ENCODE data around the gene UCP2. TPM values are rescaled to one million over a fixed set of nuclear protein-coding genes. Genes with fewer than 3 reads are reported as not detected.

The UCP2 gene
- total RNA-seq, 6 donors from 2014 or later: 76.5 to 118 (median 98.3) TPM

DNA sequence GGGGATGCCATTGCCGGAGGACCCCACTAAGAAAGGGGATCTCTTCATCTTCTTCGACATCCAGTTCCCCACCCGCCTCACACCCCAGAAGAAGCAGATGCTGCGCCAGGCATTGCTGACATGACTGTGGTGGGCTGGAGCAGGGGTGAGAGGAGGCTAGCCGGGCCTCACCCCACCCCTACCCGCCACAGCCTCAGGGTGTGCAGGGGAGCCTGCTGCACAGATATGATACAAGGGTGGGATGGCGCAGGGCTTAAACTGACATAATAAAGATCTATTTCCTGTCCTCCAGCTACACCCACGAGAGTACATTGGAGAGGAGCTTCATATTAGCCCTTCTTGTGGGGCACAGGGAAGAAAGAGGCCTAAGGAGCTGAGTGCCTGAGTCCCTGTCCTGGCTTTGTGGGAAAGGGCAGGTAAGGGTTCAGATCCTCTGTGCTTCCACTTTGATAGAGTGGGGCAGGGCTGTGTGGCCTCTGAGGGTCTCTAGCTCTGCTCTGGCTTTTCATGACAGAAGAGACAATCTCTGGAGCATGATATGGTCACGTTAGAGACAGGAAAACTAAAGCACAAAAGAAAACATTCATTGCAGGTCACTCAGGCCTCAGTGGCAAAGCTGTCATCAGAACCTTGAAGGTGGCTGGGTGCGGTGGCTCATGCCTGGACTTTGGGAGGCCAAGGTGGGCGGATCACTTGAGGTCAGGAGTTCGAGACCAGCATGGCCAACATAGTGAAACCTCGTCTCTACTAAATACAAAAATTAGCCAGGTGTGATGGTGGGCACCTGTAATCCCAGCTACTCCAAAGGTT is 12.4 kb downstream of the UCP2 start:
- H3K9me3 ChIP-seq: no peaks in the 10 kb centered on the region
- H3K27me3 ChIP-seq: no peaks in the 10 kb centered on the region
- H3K4me1 ChIP-seq: peaks cover 9 to 17% (median 15%) of the 10 kb centered on the region in 4 donors
- H3K27ac ChIP-seq: no peak overlapping the region
- TF ChIP-seq POLR2A (IDR thresholded peaks at IDR 0.05): no peak
- TF ChIP-seq EP300 (IDR thresholded peaks at IDR 0.05): no peak
- no peak for TF ChIP-seq POLR2AphosphoS5 (IDR thresholded peaks at IDR 0.05)
- TF ChIP-seq, protein P1, sequence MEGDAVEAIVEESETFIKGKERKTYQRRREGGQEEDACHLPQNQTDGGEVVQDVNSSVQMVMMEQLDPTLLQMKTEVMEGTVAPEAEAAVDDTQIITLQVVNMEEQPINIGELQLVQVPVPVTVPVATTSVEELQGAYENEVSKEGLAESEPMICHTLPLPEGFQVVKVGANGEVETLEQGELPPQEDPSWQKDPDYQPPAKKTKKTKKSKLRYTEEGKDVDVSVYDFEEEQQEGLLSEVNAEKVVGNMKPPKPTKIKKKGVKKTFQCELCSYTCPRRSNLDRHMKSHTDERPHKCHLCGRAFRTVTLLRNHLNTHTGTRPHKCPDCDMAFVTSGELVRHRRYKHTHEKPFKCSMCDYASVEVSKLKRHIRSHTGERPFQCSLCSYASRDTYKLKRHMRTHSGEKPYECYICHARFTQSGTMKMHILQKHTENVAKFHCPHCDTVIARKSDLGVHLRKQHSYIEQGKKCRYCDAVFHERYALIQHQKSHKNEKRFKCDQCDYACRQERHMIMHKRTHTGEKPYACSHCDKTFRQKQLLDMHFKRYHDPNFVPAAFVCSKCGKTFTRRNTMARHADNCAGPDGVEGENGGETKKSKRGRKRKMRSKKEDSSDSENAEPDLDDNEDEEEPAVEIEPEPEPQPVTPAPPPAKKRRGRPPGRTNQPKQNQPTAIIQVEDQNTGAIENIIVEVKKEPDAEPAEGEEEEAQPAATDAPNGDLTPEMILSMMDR (IDR thresholded peaks at IDR 0.05): no peak
- no peak for ATAC-seq (ENCODE audit: low FRiP score in 2 of 2)
- no peak overlapping the region for H3K4me3 ChIP-seq
- 74 to 83% methylated on average over 13 of the region's 13 CpGs for WGBS, 2 donors
- H3K36me3 ChIP-seq: peaks cover under 1 to 9% (median 6%) of the 10 kb centered on the region in 4 donors
- DNase-seq: no peak

DNA sequence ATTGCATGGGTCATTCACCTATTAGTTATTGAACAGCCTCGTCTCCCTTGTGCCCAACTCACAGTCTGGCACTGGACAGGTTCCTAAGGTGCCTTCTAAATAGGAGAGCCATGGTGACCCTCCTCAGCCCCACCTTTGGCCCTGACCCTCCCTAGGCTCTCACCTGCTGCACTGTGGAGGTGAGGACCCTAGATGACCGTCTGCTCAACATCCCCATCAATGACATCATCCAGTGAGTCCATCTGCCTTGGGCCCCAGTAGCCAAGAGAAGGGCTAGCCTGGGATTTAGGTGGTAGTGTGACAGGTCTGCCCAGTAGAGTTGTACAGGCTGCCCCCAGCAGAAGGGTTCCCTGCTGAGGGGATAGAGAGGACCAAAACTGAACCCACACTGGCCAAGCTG is 13.6 kb downstream of the UCP2 start:
- H3K4me3 ChIP-seq: no peak overlapping the region
- DNase-seq (no peak), ATAC-seq (ENCODE audit: low FRiP score in 2 of 2) (no peak)
- 83 to 100% methylated on average over 1 to 2 of the region's 2 CpGs for WGBS, 2 donors
- no peak overlapping the region for H3K27ac ChIP-seq
- no peak for TF ChIP-seq POLR2A (IDR thresholded peaks at IDR 0.05)
- no peak for TF ChIP-seq POLR2AphosphoS5 (IDR thresholded peaks at IDR 0.05)
- TF ChIP-seq EP300 (IDR thresholded peaks at IDR 0.05): no peak
- TF ChIP-seq, protein P1 (IDR thresholded peaks at IDR 0.05): no peak
- peaks cover 12 to 18% (median 15%) of the 10 kb centered on the region in 4 donors for H3K4me1 ChIP-seq
- no peaks in the 10 kb centered on the region for H3K36me3 ChIP-seq
- H3K9me3 ChIP-seq: no peaks in the 10 kb centered on the region
- no peaks in the 10 kb centered on the region for H3K27me3 ChIP-seq

DNA sequence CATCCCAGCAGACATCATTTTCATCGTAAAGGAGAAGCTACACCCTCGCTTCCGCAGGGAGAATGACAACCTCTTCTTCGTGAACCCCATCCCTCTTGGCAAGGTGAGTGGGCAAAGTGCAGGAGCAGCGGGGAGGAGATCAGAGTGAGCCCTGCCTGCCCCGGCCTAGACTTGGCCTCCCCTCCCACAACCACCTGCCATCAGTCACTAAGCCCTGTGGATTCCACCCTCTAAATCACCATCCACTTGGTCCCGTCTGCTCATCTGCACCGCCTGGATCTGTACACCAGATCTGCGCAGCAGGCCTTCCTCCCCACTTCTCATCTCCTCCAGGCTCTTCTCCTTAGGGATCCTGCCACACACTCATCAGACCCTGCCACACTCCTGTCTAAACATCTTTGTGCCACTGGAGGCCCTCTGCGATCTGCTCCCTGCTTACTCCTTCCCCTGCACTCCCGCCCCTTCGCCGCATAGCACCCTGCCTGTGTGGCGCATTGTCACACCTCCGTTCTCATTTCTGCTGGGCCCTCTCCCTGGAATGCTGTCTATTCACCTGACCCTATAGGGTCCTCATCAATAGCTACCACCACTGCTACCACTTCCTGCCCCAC is 14.2 kb downstream of the UCP2 start:
- Histone ChIP-seq H3K27me3 (no peaks in the 10 kb centered on the region), H3K36me3 (no peaks in the 10 kb centered on the region), H3K27ac (no peak overlapping the region), H3K9me3 (no peaks in the 10 kb centered on the region), H3K4me3 (no peak overlapping the region), H3K4me1 (peaks cover 6 to 13% (median 9%) of the 10 kb centered on the region in 4 donors)
- no peak for TF ChIP-seq EP300 (IDR thresholded peaks at IDR 0.05)
- TF ChIP-seq POLR2AphosphoS5 (IDR thresholded peaks at IDR 0.05): no peak
- TF ChIP-seq POLR2A (IDR thresholded peaks at IDR 0.05): no peak
- TF ChIP-seq, protein P1 (IDR thresholded peaks at IDR 0.05): no peak
- no peak for ATAC-seq (ENCODE audit: low FRiP score in 2 of 2)
- no peak for DNase-seq
- WGBS, 2 donors: 85 to 93% methylated on average over 12 to 15 of the region's 15 CpGs

DNA sequence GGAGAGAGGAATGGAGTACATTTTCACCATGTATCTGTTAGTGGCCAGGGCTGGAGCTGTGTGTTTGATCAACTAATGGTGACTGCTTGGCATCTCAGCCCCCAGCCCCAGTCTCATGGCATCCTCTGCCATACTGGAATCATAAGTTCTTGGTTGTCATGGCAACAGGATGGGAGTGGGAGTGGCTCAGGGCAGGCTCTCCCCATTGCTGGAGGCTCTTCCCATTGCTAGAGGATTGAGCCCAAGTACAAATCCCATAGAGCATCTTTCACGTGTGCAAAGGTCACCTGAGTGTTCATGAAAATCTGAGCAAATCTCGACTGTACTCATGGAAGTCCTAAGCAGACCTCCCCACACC is 16.9 kb downstream of the UCP2 start:
- DNase-seq: no peak
- Histone ChIP-seq H3K4me3 (no peak overlapping the region), H3K4me1 (peaks cover 0 to 13% (median 6%) of the 10 kb centered on the region in 4 donors), H3K27ac (no peak overlapping the region), H3K9me3 (no peaks in the 10 kb centered on the region), H3K36me3 (no peaks in the 10 kb centered on the region), H3K27me3 (no peaks in the 10 kb centered on the region)
- 58% methylated on average over 2 of the region's 2 CpGs; no CpG with 5 or more reads in 1 of the 2 donors for WGBS, 2 donors
- TF ChIP-seq POLR2AphosphoS5 (IDR thresholded peaks at IDR 0.05) (no peak), EP300 (IDR thresholded peaks at IDR 0.05) (no peak), POLR2A (IDR thresholded peaks at IDR 0.05) (no peak)
- TF ChIP-seq, protein P1 (IDR thresholded peaks at IDR 0.05): no peak
- ATAC-seq (ENCODE audit: low FRiP score in 2 of 2): no peak

All from upper lobe of left lung (tissue), 6 donors.